GM12801 (cell line): Measurements from ENCODE around the gene CAMK2B.

Experiments
- CTCF ChIP-seq: IDR thresholded peaks from one replicate; pipeline ENCODE4 v1.5.1; 2011; ENCODE audit warnings: control low read depth; ENCODE audit not compliant: insufficient read length; ENCODE audit errors: extremely low read depth

Gene CAMK2B

DNA sequence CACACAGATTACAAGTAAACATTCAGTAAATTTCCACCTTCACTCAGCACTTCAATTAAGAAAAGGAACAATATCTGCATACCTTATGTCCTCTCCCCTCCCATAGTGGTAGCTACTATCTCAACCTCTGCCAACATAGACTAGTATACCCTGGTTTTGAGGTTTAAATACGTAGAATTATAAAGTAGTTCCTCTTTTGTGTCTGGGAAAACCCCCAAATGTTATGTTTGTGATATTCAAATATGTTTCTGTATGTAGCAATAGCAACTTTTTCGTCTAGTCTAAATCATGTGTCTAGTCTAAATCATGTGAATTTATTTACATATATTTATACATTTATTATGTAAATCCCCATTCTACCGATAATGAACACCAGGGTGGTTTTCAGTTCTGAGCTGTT lies 13.2 kb upstream of the CAMK2B start:
- no peak for TF ChIP-seq CTCF

DNA sequence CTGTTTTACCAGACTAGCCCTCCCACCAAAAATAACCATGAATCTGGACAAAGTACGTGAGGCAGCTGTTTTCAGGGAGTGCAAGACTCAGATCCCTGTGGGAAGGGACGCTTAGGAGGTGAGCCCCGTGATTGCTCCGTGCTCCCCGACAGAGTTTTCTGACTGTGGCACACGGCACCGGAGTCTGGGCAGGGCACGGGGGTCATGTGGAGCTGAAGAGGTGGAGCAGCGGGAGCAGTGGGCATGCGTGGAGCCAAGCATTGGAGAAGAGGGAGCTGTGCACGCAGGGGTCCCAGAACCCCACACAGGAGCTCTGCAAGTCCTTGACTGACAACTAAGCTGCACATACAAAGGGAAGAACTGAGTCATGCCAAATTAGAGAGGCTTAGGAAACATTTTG lies 11.1 kb upstream of the CAMK2B start:
- TF ChIP-seq CTCF = no peak

GRCh38 chr7:44335184-44335583 lies 9.8 kb upstream of the CAMK2B start:
- no peak for TF ChIP-seq CTCF

DNA sequence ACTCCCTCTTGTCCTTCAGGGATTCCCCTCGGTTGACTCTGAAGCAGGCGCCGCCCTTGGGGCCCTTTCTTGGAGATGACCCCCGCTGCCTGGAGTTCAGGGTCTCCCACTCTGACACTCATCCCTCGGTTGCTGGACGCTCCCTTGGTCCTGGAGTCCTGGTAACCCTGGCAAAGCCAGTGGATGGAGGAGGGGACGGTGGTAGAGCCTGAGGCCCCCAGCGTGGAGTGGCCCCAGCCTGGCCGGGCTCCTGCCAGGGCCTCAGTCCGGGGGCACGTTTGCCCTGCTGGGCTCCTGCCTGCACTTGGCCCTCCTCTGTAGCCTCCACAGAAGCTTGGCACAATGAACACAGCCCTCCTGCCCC lies 9.3 kb upstream of the CAMK2B start:
- TF ChIP-seq CTCF = no peak

- TF ChIP-seq CTCF = no peak
These were observed 8.7 kb upstream of the CAMK2B start for GRCh38 chr7:44333911-44334733.

GRCh38 chr7:44331682-44332081 lies 6.3 kb upstream of the CAMK2B start:
- no peak for TF ChIP-seq CTCF

GRCh38 chr7:44330331-44330730 lies 4.9 kb upstream of the CAMK2B start:
- TF ChIP-seq CTCF = no peak
